SK-N-MC (cell line): ENCODE data around the gene SPARCL1.

Experiments used
- EZH2 ChIP-seq: fragments of 200-600 bp; sonication (generic); IDR thresholded peaks from one replicate; pipeline ENCODE4 v1.6.1; 2017; ENCODE audit warnings: antibody characterized with exemption
- FOXP2 ChIP-seq: optimal IDR thresholded peaks from 2 replicates; pipeline ENCODE3; 2011; ENCODE audit warnings: mild to moderate bottlenecking, moderate library complexity; ENCODE audit not compliant: insufficient read depth; ENCODE audit errors: extremely low read length, control extremely low read depth
- POLR2AphosphoS5 ChIP-seq: IDR thresholded peaks from 2 replicates; pipeline ENCODE4 v1.6.1; 2012; ENCODE audit warnings: mild to moderate bottlenecking, low read depth, low read length, borderline replicate concordance

GRCh38 chr4:87575983-87576382, 46.8 kb upstream of the SPARCL1 start:
- no peak for TF ChIP-seq EZH2
- no peak for TF ChIP-seq POLR2AphosphoS5
- TF ChIP-seq FOXP2, result no peak
